Measurements from ENCODE around the gene SELENOF. TPM values are rescaled to one million over a fixed set of nuclear protein-coding genes. Genes with fewer than 3 reads are reported as not detected.

SELENOF gene
- total RNA-seq, 2 donors from 2014 or later: 68.8 to 94.0 TPM

DNA sequence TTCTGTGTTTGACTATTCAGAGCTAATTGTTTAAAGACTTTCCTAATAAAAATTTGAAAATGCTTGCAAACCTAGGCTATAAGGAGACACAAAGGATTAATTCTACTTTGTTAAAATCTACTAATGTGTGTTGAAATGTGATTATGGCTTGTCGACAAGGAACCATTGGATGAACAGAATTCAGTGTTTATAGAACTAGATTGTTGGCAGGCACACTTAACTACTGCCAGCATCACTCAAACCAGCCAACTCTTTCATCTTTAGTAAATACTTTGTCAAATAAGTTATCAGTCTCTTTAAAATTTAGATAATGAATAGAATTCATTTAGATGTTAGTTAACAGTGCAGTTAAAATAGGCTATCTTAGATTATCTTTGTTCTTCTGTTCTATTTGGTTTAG, 28.1 kb upstream of the SELENOF start:
- DNase-seq (ENCODE audit: low spot score) (no peak), ATAC-seq (ENCODE audit: insufficient number of reproducible peaks, low FRiP score, low read depth) (no peak)
- Histone ChIP-seq H3K4me1 (ENCODE audit: control insufficient read depth in 1 of 2, low read depth in 2 of 2) (peaks cover 0 to 4% of the 10 kb centered on the region in 2 donors), H3K27me3 (replicated peaks; ENCODE audit: insufficient read depth) (no peaks in the 10 kb centered on the region), H3K9me3 (no peaks in the 10 kb centered on the region), H3K4me3 (no peak overlapping the region), H3K36me3 (no peaks in the 10 kb centered on the region), H3K27ac (no peak overlapping the region)
- TF ChIP-seq, protein P1, sequence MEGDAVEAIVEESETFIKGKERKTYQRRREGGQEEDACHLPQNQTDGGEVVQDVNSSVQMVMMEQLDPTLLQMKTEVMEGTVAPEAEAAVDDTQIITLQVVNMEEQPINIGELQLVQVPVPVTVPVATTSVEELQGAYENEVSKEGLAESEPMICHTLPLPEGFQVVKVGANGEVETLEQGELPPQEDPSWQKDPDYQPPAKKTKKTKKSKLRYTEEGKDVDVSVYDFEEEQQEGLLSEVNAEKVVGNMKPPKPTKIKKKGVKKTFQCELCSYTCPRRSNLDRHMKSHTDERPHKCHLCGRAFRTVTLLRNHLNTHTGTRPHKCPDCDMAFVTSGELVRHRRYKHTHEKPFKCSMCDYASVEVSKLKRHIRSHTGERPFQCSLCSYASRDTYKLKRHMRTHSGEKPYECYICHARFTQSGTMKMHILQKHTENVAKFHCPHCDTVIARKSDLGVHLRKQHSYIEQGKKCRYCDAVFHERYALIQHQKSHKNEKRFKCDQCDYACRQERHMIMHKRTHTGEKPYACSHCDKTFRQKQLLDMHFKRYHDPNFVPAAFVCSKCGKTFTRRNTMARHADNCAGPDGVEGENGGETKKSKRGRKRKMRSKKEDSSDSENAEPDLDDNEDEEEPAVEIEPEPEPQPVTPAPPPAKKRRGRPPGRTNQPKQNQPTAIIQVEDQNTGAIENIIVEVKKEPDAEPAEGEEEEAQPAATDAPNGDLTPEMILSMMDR (IDR thresholded peaks at IDR 0.05): no peak

DNA sequence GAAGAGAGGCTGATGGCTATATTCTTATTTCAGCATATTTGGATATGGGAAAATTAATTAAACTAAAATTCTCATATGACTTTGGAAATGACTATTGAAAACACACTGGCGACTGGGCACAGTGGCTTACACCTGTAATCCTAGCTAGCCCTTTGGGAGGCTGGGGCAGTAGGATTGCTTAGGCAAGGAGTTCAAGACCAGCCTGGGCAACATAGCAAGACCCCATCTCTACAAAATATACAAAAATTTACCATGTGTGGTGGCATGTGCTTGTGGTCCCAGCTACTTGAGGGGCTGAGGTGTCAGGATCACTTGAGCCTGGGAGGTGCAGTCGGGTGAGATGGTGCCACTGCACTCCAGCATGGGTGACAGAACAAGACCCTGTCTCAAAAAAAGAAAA, 26.7 kb upstream of the SELENOF start:
- H3K27me3 ChIP-seq (replicated peaks; ENCODE audit: insufficient read depth): no peaks in the 10 kb centered on the region
- ATAC-seq (ENCODE audit: insufficient number of reproducible peaks, low FRiP score, low read depth) (no peak), DNase-seq (ENCODE audit: low spot score) (no peak)
- TF ChIP-seq, protein P1 (IDR thresholded peaks at IDR 0.05): no peak
- H3K36me3 ChIP-seq: no peaks in the 10 kb centered on the region
- no peaks in the 10 kb centered on the region for H3K9me3 ChIP-seq
- peaks cover 0 to 4% of the 10 kb centered on the region in 2 donors for H3K4me1 ChIP-seq (ENCODE audit: control insufficient read depth in 1 of 2, low read depth in 2 of 2)
- H3K4me3 ChIP-seq: no peak overlapping the region
- H3K27ac ChIP-seq: no peak overlapping the region

DNA sequence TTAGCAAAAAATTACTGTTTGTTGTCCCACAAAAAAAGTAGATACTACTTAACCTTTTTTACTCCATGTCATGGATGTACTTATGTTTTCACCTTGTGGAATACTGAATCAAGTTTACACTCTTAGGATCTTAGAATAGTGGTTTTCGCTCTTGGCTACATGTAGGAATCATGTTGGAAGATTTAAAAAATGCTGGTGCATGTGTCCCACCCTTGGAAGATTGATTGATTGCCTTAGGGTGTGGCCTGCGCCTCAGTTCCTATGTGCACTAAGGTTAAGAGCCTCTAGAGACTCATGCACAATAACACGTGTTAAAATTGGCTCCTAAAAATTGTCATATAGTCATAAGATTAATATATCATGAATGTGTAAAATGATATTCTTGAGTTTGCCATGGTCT, 25.5 kb upstream of the SELENOF start:
- ATAC-seq (ENCODE audit: insufficient number of reproducible peaks, low FRiP score, low read depth) (no peak), DNase-seq (ENCODE audit: low spot score) (no peak)
- Histone ChIP-seq H3K9me3 (no peaks in the 10 kb centered on the region), H3K27me3 (replicated peaks; ENCODE audit: insufficient read depth) (no peaks in the 10 kb centered on the region), H3K27ac (no peak overlapping the region), H3K4me3 (no peak overlapping the region), H3K4me1 (ENCODE audit: control insufficient read depth in 1 of 2, low read depth in 2 of 2) (peaks cover 0 to 4% of the 10 kb centered on the region in 2 donors), H3K36me3 (no peaks in the 10 kb centered on the region)
- TF ChIP-seq, protein P1 (IDR thresholded peaks at IDR 0.05): no peak

DNA sequence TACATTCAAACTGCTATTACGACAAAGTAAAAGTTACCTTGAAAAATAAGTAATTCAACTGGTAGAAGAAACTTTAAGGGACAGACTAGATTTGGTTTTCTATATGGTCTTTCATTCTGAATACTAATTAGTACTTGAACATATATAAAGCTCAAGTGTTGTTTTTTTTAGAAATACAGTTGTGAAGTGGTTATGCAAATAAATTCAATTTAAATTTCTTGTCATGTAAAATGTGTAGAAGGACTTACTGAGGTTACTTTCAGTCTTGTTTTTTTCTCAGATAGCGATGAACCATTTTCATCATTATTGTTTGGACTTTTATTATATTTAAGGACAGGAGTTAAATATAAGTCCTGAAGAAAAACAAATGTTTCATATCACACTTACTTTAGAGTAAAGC, 24.9 kb upstream of the SELENOF start:
- H3K4me1 ChIP-seq (ENCODE audit: control insufficient read depth in 1 of 2, low read depth in 2 of 2): peaks cover 0 to 4% of the 10 kb centered on the region in 2 donors
- ATAC-seq (ENCODE audit: insufficient number of reproducible peaks, low FRiP score, low read depth) (no peak), DNase-seq (ENCODE audit: low spot score) (no peak)
- TF ChIP-seq, protein P1 (IDR thresholded peaks at IDR 0.05): no peak
- no peak overlapping the region for H3K4me3 ChIP-seq
- no peaks in the 10 kb centered on the region for H3K36me3 ChIP-seq
- no peak overlapping the region for H3K27ac ChIP-seq
- H3K9me3 ChIP-seq: no peaks in the 10 kb centered on the region
- H3K27me3 ChIP-seq (replicated peaks; ENCODE audit: insufficient read depth): no peaks in the 10 kb centered on the region

DNA sequence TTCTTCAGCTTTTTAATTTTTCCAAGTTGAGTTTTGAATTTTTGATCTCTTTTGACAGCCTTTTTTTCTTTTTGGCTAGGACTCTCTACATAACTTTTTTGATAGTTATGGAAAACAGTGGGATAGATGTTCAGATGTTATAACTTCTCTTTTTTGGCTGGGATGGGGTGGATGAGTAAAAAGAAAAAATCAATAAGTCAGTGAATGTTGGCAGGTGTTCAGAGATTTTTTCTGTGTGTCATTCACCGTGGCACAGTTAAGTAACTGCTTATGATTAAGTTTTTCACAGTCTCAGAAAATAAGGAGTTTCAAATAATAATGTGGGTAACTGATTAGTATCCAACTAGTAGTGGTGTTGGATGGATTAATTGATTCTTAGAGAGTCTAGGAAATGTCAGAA, 24.5 kb upstream of the SELENOF start:
- Histone ChIP-seq H3K9me3 (no peaks in the 10 kb centered on the region), H3K27me3 (replicated peaks; ENCODE audit: insufficient read depth) (no peaks in the 10 kb centered on the region), H3K27ac (no peak overlapping the region), H3K4me3 (no peak overlapping the region), H3K36me3 (no peaks in the 10 kb centered on the region), H3K4me1 (ENCODE audit: control insufficient read depth in 1 of 2, low read depth in 2 of 2) (peaks cover 0 to 4% of the 10 kb centered on the region in 2 donors)
- TF ChIP-seq, protein P1 (IDR thresholded peaks at IDR 0.05): no peak
- ATAC-seq (ENCODE audit: insufficient number of reproducible peaks, low FRiP score, low read depth): no peak
- DNase-seq (ENCODE audit: low spot score): no peak

Measured in thoracic aorta (tissue), 2 donors.